Globus pallidus (tissue), 1 donor: ENCODE data around the gene AP1AR.
"Not testable (repeated sequence)": the region's sequence is repeated elsewhere in the genome, so short reads cannot be mapped to it uniquely, and the experiment has no call there.

Experiments
- DNase-seq: peaks from one replicate; pipeline ENCODE4 v3.0.0-alpha.2; 2015; ENCODE audit warnings: low spot score

Gene AP1AR

DNA sequence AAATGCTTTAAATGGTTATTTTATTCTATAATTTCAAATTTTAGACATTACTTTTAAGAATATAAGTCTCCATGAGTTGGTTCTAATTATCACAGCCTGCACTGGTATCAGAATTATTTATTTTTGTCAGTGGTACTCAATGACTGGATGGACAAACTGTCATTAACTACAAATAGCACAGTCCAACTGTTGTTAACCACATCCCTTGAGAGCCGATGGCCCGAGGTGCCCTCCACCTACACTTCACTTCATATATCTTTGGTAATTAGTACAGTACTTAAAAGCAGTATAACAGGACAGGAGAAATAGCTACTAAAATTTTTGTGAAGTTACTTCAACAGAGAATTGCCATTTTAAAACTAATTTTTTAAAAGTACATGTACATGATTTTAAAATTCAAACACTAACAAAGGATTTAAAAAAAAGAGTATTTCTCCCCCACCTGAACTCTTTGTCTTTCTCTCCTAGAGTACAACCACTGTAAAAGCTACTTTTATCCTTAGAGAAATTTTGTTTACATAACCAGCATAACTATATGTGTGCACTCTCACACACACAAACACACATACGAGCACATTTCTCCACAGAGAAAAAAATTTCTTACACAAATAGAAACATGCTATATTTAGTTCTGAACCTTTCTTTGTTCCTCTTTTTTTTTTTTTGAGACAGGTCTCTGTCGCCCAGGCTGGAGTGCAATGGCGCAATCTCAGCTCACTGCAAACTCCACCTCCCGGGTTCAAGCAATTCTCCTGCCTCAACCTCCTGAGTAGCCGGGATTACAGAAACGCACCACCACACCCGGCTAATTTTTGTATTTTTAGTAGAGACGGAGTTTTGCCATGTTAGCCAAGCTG lies 47.7 kb downstream of the AP1AR start:
- DNase-seq, result no peak

GRCh38 chr4:112279882-112280315 lies 48.3 kb downstream of the AP1AR start:
- no peak for DNase-seq

GRCh38 chr4:112280386-112281056 lies 48.9 kb downstream of the AP1AR start:
- DNase-seq, result no peak

- DNase-seq, result not testable (repeated sequence)
Measured at GRCh38 chr4:112281895-112282398, 50.4 kb downstream of the AP1AR start.

DNA sequence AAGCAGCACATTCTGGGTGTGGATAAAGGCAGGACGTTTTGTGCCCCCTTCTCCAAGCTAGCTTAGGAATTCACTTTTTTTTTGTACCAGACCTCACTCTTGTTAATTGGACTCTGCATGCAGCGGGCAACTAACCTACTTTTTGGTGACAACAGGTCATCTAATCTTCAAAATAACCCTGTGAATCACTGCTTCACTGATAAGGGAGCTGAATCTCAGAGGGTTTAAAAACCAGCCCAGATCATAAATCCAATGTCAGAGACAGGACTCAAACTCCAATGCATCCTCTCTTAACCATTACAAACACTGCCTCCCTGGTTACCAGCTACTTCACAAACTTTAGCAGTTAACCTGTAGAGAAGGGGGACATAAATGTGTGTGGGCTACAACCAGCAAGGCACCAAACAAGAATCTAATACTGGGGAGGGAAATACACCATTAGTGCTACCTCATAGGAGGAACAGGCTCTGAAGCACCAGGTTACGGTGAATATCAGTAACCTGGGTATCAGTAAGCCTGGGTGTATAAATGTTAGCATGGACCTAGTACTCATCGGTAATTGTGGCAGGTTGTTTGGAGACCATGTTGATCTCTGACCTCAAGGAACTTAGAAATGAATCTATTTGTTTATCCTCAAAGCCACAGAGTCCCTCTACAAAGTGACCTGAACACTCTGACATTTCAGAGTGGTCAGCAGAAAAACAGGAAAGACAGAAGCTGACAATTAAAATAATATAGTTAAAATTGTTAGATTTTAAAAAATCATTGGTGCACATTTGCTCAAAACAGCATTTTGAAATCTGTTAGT lies 51.5 kb downstream of the AP1AR start:
- no peak for DNase-seq

DNA sequence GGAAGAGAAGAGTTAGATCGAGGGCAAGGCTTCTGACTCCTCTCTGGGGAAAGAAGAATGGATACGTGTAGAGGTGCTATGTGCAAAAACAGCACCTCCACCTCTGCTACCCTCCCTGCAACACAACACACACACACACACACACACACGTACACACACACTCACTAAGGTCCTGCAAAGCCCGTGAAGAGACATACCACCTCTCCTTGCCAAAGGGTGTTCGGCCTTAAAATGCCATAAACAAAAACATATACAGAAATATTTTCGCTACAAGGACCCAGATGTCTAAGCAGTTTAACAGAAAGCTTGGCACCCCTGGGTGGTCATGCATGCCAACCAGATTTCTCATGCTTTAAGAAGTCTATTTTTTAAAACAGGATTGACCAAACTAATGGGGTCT lies 52.6 kb downstream of the AP1AR start:
- no peak for DNase-seq

GRCh38 chr4:112284662-112285411 lies 53.2 kb downstream of the AP1AR start:
- DNase-seq, result peak; percentile 39

DNA sequence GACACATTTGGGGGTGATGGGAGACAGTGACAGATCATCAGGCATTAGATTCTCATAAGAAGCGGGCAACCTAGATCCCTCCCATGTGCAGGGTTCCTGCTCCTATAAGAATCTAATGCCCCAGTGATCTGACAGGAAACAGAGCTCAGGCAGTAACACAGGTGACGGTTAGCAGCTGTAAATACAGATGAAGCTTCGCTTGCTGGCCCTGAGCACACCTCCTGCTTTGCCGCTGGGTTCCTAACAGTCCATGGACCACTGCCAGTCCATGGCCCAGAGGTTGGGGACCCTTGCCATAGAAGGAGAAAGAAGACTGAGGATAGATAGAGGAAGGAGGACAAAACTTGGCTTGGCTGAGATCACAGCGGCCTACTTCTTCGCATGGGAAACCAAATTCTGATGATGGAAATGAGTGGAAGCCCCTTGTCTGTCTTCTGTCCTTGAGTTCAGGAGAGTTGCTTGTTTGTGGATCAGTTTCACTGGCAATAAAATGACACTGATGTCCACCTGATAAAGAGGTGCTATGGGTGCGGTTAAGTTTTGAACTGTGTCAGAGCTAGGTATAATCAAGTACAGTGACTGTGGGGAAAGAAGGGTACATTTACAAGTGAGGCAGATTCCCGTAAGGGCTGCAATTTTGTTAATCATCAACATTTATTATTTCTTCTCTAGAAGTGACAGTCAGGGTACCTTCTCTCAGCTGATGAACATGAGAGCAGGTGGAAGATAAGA lies 55.8 kb downstream of the AP1AR start:
- no peak for DNase-seq

- DNase-seq, result no peak
Measured at GRCh38 chr4:112288455-112288854, 56.9 kb downstream of the AP1AR start.

GRCh38 chr4:112289407-112290253 lies 58.0 kb downstream of the AP1AR start:
- no peak for DNase-seq

GRCh38 chr4:112290341-112290740 lies 58.8 kb downstream of the AP1AR start:
- DNase-seq, result no peak

GRCh38 chr4:112296949-112297880 lies 65.6 kb downstream of the AP1AR start, which contains the start of gene ALPK1:
Gene ALPK1 (plus strand): TSS chr4:112297369.
- peak; percentile 53 for DNase-seq

DNA sequence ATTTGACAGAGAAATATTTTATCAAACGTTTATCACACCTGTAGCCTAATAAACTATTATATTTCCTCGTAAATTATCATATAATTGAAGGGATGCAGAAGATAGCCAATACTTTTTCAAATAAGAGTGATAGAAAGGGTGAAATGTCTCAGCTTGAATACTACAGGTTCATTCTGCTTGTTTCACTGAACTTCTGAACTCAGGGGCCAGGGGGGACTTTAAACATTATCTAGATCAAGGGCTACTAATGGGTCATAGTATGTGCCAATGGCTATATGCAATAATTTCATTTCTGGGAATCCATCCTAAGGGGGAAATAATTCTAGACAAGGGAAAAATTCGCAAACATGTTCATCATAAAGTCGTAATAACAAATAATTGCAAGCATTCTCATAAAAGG lies 68.1 kb downstream of the AP1AR start:
- DNase-seq, result no peak

- DNase-seq, result no peak
Measured at GRCh38 chr4:112302320-112303274, 71.0 kb downstream of the AP1AR start.

DNA sequence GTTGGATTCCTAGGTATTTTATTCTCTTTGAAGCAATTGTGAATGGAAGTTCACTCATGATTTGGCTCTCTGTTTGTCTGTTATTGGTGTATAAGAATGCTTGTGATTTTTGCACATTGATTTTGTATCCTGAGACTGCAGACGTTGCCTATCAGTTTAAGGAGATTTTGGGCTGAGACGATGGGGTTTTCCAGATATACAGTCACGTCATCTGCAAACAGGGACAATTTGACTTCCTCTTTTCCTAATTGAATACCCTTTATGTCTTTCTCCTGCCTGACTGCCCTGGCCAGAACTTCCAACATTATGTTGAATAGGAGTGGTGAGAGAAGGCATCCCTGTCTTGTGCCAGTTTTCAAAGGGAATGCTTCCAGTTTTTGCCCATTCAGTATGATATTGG lies 73.9 kb downstream of the AP1AR start:
- DNase-seq, result not testable (repeated sequence)

- DNase-seq, result not testable (repeated sequence)
Measured at GRCh38 chr4:112309263-112309791, 77.7 kb downstream of the AP1AR start.

- no peak for DNase-seq
Measured at GRCh38 chr4:112311516-112311915, 79.9 kb downstream of the AP1AR start.
